Stimulated activated CD4-positive, alpha-beta T cell treated with anti-CD3 and anti-CD28 coated beads, TNF-alpha, amount 100 ng/mL, for 48 hours (primary cell): ENCODE results near the gene KATNA1.
A peak's percentile ranks its signal among the peaks of the same experiment; 100 is the strongest.
"Not testable (repeated sequence)": the region's sequence is repeated elsewhere in the genome, so short reads cannot be mapped to it uniquely, and the experiment has no call there.

Experiments
- DNase-seq, 3 donors: peaks; one replicate each; pipeline ENCODE4 v3.0.0-alpha.2; 2020; ENCODE audit warnings: low read depth in 3 of 3

KATNA1 gene

GRCh38 chr6:149648148-149649145, at the start of gene KATNA1:
Gene KATNA1, minus strand, starts transcription at chr6:149648714. Its CDS starts 10,167 bp downstream, at chr6:149638547.
- DNase-seq = peak; percentile 82 to 84 (median 83)

GRCh38 chr6:149698175-149698574, 49.7 kb upstream of the KATNA1 start:
- DNase-seq = no peak

GRCh38 chr6:149696901-149697300, 48.4 kb upstream of the KATNA1 start:
- DNase-seq = no peak

GRCh38 chr6:149694921-149695320, 46.4 kb upstream of the KATNA1 start:
- no peak for DNase-seq

- no peak for DNase-seq
These were observed 42.7 kb upstream of the KATNA1 start for GRCh38 chr6:149691201-149691600.

- no peak for DNase-seq
These were observed 37.7 kb upstream of the KATNA1 start for GRCh38 chr6:149686230-149686629.

GRCh38 chr6:149683256-149683859, 34.8 kb upstream of the KATNA1 start:
- no peak for DNase-seq

GRCh38 chr6:149681845-149682244, 33.3 kb upstream of the KATNA1 start:
- DNase-seq = not testable (repeated sequence)

- no peak for DNase-seq
These were observed 32.7 kb upstream of the KATNA1 start for GRCh38 chr6:149681209-149681608.

- DNase-seq = no peak
These were observed 32.0 kb upstream of the KATNA1 start for GRCh38 chr6:149680503-149680902.

GRCh38 chr6:149672265-149672664, 23.8 kb upstream of the KATNA1 start:
- not testable (repeated sequence) for DNase-seq

- no peak for DNase-seq
These were observed 11.5 kb upstream of the KATNA1 start for GRCh38 chr6:149660028-149660427.

- DNase-seq = no peak
These were observed 8.9 kb upstream of the KATNA1 start for GRCh38 chr6:149657441-149657840.

- DNase-seq = no peak
These were observed 2.5 kb upstream of the KATNA1 start for GRCh38 chr6:149651056-149651455.

GRCh38 chr6:149646599-149646998, 1.9 kb downstream of the KATNA1 start:
- no peak for DNase-seq

GRCh38 chr6:149642829-149643580, 5.5 kb downstream of the KATNA1 start:
- no peak for DNase-seq

GRCh38 chr6:149636124-149636523, 12.4 kb downstream of the KATNA1 start:
- DNase-seq = no peak

GRCh38 chr6:149634315-149634714, 14.2 kb downstream of the KATNA1 start:
- no peak for DNase-seq

GRCh38 chr6:149628875-149629510, 19.5 kb downstream of the KATNA1 start:
- no peak for DNase-seq

GRCh38 chr6:149627672-149628071, 20.8 kb downstream of the KATNA1 start:
- DNase-seq = no peak

GRCh38 chr6:149615805-149616204, 32.7 kb downstream of the KATNA1 start:
- DNase-seq = no peak

- no peak for DNase-seq
These were observed 34.2 kb downstream of the KATNA1 start for GRCh38 chr6:149614337-149614736.
